ENCODE measurements around the gene TUBGCP2. TPM values are rescaled to one million over a fixed set of nuclear protein-coding genes. Genes with fewer than 3 reads are reported as not detected.

The TUBGCP2 gene, protein sequence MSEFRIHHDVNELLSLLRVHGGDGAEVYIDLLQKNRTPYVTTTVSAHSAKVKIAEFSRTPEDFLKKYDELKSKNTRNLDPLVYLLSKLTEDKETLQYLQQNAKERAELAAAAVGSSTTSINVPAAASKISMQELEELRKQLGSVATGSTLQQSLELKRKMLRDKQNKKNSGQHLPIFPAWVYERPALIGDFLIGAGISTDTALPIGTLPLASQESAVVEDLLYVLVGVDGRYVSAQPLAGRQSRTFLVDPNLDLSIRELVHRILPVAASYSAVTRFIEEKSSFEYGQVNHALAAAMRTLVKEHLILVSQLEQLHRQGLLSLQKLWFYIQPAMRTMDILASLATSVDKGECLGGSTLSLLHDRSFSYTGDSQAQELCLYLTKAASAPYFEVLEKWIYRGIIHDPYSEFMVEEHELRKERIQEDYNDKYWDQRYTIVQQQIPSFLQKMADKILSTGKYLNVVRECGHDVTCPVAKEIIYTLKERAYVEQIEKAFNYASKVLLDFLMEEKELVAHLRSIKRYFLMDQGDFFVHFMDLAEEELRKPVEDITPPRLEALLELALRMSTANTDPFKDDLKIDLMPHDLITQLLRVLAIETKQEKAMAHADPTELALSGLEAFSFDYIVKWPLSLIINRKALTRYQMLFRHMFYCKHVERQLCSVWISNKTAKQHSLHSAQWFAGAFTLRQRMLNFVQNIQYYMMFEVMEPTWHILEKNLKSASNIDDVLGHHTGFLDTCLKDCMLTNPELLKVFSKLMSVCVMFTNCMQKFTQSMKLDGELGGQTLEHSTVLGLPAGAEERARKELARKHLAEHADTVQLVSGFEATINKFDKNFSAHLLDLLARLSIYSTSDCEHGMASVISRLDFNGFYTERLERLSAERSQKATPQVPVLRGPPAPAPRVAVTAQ
- 51.1 and 64.4 TPM in 2 replicates for total RNA-seq

GRCh38 chr10:133308421-133309099 lies at the start of gene TUBGCP2, which contains the start of gene ZNF511:
TSS of gene TUBGCP2 (minus strand) at chr10:133308872. CDS start at chr10:133302941, 5,931 bp downstream.
TSS of gene ZNF511 (plus strand) at chr10:133308914. CDS start at chr10:133308944, 30 bp downstream.

GRCh38 chr10:133357285-133358161 lies 48.9 kb upstream of the TUBGCP2 start, which contains the start of gene FUOM:
TSS of gene FUOM (minus strand) at chr10:133358019. CDS start at chr10:133358007, 12 bp downstream.

GRCh38 chr10:133336577-133337369 lies 28.1 kb upstream of the TUBGCP2 start, which contains the start of gene CALY:
TSS of gene CALY (minus strand) at chr10:133336896. CDS start at chr10:133328989, 7,907 bp downstream.

DNA sequence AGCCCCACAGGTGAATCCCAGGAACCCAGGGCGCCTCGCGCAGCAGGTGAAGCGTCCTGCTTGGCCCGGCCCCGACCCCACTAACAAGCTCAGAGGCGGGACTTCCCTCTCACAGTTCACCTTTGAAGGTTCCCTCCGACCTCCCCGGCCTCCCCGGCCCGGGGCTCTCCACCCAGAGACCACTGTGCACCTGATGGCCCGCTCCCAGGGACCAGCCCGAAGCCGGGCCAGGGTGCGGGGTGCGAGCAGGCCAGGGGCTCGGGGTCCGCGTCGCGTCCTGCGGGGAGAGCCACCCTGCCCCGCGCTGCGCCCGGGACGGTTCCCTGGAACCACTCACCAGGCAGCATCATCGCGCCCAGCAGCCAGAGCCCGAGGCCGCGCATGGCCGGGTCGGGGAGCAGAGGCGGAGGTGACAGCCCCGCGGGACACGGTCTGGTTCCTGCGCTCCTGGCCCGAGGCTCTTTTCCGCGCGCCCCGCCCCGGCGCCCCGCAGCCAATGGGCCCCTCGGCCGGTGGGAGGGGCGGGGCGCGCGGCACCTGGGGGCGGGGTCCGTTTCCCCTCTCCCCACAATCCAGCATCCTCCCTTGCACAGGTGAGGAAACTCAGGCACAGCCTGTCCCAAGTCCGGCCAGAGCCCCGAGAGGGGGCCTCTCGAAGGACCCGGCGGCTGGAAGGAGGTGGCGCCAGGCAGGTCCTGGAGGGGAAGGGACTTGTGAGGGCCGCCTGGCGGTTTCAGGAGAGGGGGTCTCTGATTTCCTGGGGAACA lies 32.1 kb downstream of the TUBGCP2 start, which contains the start of gene ADAM8:
ADAM8 (minus strand) TSS at position 434 of the 767 bp plus-strand sequence; CDS start at position 383, 51 bp downstream.

DNA sequence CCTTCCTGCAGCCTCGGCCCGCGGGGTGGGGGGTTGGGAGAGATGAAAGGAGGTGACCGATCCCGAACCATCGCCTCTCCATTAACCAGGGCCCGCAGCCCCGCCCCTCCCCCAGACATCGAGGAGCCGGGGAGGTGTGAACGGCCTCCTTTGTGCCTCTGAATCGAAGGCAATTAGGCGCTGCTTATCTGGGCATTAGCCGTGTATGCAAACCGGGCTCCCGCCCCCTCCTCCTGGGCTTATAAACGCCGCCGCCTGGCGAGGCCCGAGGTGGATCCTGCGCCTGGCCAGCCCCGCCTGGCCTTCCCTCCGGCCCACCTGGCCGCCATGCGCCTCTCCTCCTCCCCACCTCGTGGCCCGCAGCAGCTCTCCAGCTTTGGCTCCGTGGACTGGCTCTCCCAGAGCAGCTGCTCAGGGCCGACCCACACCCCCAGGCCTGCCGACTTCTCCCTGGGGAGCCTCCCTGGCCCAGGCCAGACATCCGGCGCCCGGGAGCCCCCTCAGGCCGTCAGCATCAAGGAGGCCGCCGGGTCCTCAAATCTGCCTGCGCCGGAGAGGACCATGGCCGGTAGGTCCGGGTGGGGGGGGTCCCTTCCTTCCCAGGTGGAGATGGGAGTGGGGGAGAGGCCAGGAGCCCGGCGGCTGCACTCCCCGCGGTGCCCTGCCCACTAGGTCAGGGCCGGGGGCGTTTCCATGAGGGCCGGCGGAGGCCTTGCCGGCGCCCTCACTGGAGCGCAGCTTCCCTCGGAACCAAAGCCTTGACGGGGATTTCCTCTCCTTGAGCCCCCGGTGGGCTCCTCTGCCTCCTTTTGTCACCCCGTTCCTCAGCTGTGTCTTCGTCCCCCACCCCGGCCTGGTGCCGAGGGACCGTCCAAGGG lies 70.8 kb downstream of the TUBGCP2 start, which contains the start of gene VENTX:
VENTX (plus strand) TSS at position 268 of the 878 bp plus-strand sequence; CDS start at position 328, 60 bp downstream.

GRCh38 chr10:133230044-133230361 lies 78.7 kb downstream of the TUBGCP2 start, which contains the start of gene UTF1:
TSS of gene UTF1 (plus strand) at chr10:133230217. CDS start at chr10:133230289, 72 bp downstream.

Other genes starting within 250 kb of the TUBGCP2 start
- not detected in 2 replicates for gene ADGRA1, start 220.9 kb downstream of the TUBGCP2 start, total RNA-seq
- 2.0 and 3.0 TPM in 2 replicates for gene KNDC1, start 148.7 kb downstream of the TUBGCP2 start, total RNA-seq
- gene UTF1, start 78.7 kb downstream of the TUBGCP2 start, total RNA-seq, result not detected in 2 replicates
- gene VENTX, start 71.0 kb downstream of the TUBGCP2 start, total RNA-seq, result not detected in 2 replicates
- gene ADAM8, start 32.0 kb downstream of the TUBGCP2 start, total RNA-seq, result 1.2 and 4.3 TPM in 2 replicates
- gene ZNF511, start within 50 bp of the TUBGCP2 start, total RNA-seq, result 14.1 and 16.0 TPM in 2 replicates
- gene CALY, start 28.0 kb upstream of the TUBGCP2 start, total RNA-seq, result 0.23 and 0.30 TPM in 2 replicates
- gene PRAP1, start 38.5 kb upstream of the TUBGCP2 start, total RNA-seq, result not detected in 2 replicates
- 7.5 and 12.8 TPM in 2 replicates for gene FUOM, start 49.1 kb upstream of the TUBGCP2 start, total RNA-seq
- 57.3 and 62.9 TPM in 2 replicates for gene ECHS1, start 64.5 kb upstream of the TUBGCP2 start, total RNA-seq
- gene PAOX, start 70.4 kb upstream of the TUBGCP2 start, total RNA-seq, result 5.4 and 5.6 TPM in 2 replicates
- 22.9 and 26.1 TPM in 2 replicates for gene MTG1, start 85.3 kb upstream of the TUBGCP2 start, total RNA-seq
- 0.59 and 1.6 TPM in 2 replicates for gene SPRN, start 115.8 kb upstream of the TUBGCP2 start, total RNA-seq
- 1.5 and 2.7 TPM in 2 replicates for gene SCART1, start 145.1 kb upstream of the TUBGCP2 start, total RNA-seq
- 0.60 and 0.89 TPM in 2 replicates for gene CYP2E1, start 218.5 kb upstream of the TUBGCP2 start, total RNA-seq